GM15510 (cell line): ENCODE measurements around the gene NEAT1.

Experiments used
- POLR2A ChIP-seq: IDR thresholded peaks from 3 replicates; pipeline ENCODE4 v1.6.1; 2011; ENCODE audit warnings: borderline replicate concordance; ENCODE audit not compliant: insufficient read length; ENCODE audit errors: extremely low read depth

The NEAT1 gene

DNA sequence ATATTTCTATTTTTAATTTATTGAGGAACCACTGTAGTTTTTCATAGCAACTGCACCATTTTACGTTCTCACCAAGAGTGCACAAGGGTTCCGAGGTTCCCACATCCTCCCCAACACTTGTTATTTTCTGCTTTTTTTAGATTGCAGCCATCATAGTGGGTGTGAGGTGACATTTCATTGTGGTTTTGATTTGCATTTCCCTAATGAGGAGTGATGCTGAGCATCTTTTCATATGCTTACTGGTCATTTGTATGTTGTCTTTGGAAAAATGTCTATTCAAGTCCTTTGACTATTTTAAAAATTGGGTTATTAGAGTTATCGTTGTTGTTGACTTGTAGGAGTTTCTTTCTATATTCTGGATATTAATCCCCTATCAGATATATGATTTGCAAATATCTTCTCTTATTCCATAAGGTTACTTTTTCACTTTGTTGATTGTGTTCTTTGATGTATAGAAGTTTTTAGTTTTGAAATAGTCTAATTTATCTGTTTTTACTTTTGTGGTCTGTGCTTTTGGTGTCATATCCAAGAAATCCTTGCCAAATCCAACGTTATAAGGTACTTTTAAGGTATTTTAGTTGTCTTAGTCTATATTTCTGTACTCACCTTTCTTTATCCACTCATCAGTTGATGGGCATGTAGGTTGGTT lies 9.0 kb downstream of the NEAT1 start:
- TF ChIP-seq POLR2A, result no peak

- TF ChIP-seq POLR2A, result no peak
These were observed 9.6 kb downstream of the NEAT1 start for GRCh38 chr11:65432100-65432650.

- TF ChIP-seq POLR2A, result no peak
These were observed 10.3 kb downstream of the NEAT1 start for GRCh38 chr11:65432686-65433582.

GRCh38 chr11:65433657-65434056 lies 11.1 kb downstream of the NEAT1 start:
- no peak for TF ChIP-seq POLR2A

DNA sequence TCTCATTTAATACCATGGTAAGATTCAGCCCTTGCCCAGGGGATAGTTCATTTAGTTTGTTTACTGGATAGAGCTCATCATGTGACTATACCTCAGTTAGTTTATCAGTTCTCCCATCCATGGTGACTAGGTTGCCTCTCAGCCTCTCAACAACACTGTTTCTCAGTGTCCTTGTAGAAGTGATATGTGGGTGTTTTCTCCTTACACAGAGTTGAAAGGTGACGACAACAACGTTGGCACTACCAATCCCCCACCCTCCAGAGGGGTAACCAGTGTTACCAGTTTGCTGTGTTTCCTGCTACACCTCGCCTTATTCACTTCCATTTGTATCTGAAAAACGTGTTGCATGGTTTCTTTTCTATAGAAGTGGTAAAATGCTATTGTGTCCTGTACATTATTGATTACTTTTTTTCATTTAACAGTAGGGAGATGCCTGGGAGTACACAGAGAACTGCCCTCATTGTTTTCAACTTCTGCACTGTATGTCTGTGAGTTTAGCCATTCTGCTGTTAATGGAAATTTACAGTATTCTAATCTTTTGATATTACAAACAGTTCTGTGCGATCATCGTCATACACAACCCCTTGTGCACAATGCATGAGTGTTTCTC lies 11.6 kb downstream of the NEAT1 start:
- no peak for TF ChIP-seq POLR2A

GRCh38 chr11:65434667-65435410 lies 12.2 kb downstream of the NEAT1 start:
- TF ChIP-seq POLR2A, result no peak

- TF ChIP-seq POLR2A, result no peak
These were observed 12.9 kb downstream of the NEAT1 start for GRCh38 chr11:65435411-65435931.

- TF ChIP-seq POLR2A, result peak; percentile 27
These were observed 13.4 kb downstream of the NEAT1 start for GRCh38 chr11:65435981-65436411.

- TF ChIP-seq POLR2A, result peak; percentile 17
These were observed 13.9 kb downstream of the NEAT1 start for GRCh38 chr11:65436412-65437032.

DNA sequence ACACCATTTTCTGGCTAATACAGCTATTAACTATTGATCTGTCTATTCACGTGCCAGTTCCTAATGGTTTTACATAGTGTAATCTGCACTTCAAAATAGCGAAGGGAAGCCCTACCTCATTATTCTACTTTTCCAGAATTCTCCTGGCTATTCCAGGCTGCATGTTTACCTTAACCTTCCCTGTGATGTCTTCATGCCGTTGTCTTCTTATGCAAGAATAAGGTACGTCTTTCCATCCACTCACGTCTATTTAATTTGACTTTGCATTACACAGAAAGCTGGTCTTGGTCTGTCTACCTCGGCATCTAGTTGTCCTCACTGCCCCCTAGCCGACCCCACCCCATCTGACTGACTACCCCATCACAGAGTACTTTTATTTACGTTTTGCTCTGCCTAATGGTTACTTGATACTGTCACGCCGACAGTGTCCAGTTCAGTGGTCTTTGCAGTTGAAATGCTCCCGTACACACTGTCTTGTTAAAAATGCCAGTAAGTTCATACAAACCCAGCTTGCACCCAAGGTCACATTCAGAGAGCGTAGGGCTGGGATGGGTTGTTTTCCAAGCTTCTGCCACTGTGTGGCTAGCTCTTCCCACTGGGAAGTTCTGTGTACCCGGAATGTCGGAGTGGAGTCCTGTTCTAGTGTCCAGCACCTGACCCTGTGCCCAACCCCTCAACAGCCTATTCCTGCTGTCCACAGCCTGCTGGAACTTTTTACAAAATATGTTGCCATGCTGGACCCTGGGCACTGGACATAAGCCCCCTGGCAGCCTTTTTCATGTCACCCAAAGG lies 15.0 kb downstream of the NEAT1 start:
- TF ChIP-seq POLR2A, result no peak

- TF ChIP-seq POLR2A, result no peak
These were observed 15.9 kb downstream of the NEAT1 start for GRCh38 chr11:65438257-65439151.

DNA sequence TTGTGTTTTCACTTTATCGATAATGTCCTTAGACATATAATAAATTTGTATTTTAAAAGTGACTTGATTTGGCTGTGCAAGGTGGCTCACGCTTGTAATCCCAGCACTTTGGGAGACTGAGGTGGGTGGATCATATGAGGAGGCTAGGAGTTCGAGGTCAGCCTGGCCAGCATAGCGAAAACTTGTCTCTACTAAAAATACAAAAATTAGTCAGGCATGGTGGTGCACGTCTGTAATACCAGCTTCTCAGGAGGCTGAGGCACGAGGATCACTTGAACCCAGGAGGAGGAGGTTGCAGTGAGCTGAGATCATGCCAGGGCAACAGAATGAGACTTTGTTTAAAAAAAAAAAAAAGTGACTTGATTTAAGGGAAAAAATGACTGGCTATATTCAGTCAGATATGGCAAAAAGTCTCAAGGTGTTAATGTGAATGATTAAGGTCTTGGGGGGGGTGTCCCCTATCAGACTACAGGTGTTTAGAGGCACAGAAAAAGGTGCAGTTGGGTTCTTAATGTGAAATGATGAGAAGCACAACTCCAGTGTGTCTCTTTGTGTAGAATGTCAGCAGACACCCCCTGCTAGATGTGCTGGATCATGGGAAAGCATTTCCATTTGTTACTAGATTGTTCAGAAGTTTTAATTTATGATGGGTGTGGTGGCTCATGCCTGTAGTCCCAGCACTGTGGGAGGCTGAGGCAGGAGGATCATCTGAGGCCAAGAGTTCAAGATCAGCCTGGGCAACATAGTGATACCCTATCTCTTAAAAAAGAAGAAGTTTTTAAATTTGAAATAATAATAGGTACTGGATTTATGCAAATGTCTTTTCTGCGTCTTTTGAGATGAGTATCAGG lies 17.0 kb downstream of the NEAT1 start:
- no peak for TF ChIP-seq POLR2A
